ENCODE results near the gene SRMS.
A peak's percentile ranks its signal among the peaks of the same experiment; 100 is the strongest.
"Not testable (repeated sequence)": the region's sequence is repeated elsewhere in the genome, so short reads cannot be mapped to it uniquely, and the experiment has no call there.

SRMS gene

DNA sequence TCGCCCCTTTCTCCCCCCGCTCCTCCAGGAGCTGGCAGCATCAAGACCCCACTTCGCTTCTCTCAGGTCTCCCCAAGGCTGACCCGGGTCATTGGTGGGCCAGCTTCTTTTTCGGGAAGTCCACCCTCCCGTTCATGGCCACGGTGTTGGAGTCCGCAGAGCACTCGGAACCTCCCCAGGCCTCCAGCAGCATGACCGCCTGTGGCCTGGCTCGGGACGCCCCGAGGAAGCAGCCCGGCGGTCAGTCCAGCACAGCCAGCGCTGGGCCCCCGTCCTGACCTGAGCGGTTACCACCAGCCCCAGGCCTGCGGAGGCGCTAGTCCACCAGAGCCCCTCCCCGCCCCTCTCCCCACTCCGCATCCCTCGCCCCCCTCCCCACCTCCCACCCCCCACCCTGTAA lies 25.9 kb downstream of the SRMS start:
- Histone ChIP-seq H3K4me1 (ENCODE audit: control insufficient read depth, insufficient read depth, low read length) (peaks cover 10% of the 10 kb centered on the region), H3K27me3 (ENCODE audit: control insufficient read depth, insufficient read depth, low read length) (peaks cover 14% of the 10 kb centered on the region), H3K9ac (ENCODE audit: low read length) (peak overlapping the region; percentile 75), H3K36me3 (ENCODE audit: control insufficient read depth, insufficient read depth, low read length) (peaks cover 19% of the 10 kb centered on the region), H3K27ac (ENCODE audit: low read depth, low read length) (peak overlapping the region; percentile 62; the same call in 1 of the 2 replicates), H3K9me3 (ENCODE audit: control insufficient read depth, insufficient read depth, low read depth, low read length) (peaks cover 6% of the 10 kb centered on the region), H3K4me3 (ENCODE audit: low read depth, low read length) (peak overlapping the region; percentile 79)

DNA sequence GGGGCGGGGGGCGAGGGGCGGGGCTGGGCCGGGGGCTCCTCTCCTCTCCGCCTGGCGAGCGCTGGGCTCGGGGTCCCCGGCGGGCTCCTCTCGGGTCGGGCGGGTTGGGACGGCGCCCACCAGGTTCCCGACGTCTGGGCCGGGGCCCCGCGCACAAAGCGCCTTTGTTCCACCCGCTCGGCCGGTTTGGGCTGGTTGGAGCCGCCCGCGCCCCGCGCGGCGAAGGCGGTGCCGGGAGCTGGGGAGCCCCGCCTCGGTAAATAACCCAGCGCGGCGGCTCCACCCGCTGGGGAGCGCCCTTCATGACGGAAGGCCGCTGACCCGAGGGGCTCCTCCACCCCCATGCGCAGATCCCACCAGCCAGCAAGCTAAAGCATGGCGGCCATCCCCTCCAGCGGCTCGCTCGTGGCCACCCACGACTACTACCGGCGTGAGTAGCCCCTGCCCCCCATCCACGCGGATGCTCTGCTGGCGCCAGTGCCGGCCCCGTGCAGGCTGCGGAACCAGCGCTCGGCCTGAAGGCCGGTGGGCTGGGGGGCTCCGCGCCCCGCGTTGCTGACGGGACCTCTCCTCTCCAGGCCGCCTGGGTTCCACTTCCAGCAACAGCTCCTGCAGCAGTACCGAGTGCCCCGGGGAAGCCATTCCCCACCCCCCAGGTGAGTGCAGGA lies 26.5 kb downstream of the SRMS start:
- H3K9me3 ChIP-seq (ENCODE audit: control insufficient read depth, insufficient read depth, low read depth, low read length) = peaks cover 6% of the 10 kb centered on the region
- peak overlapping the region; percentile 62; the same call in 1 of the 2 replicates for H3K27ac ChIP-seq (ENCODE audit: low read depth, low read length)
- H3K36me3 ChIP-seq (ENCODE audit: control insufficient read depth, insufficient read depth, low read length) = peaks cover 19% of the 10 kb centered on the region
- peak overlapping the region; percentile 75 for H3K9ac ChIP-seq (ENCODE audit: low read length)
- H3K4me3 ChIP-seq (ENCODE audit: low read depth, low read length) = peak overlapping the region; percentile 79
- peaks cover 10% of the 10 kb centered on the region for H3K4me1 ChIP-seq (ENCODE audit: control insufficient read depth, insufficient read depth, low read length)
- peaks cover 14% of the 10 kb centered on the region for H3K27me3 ChIP-seq (ENCODE audit: control insufficient read depth, insufficient read depth, low read length)

DNA sequence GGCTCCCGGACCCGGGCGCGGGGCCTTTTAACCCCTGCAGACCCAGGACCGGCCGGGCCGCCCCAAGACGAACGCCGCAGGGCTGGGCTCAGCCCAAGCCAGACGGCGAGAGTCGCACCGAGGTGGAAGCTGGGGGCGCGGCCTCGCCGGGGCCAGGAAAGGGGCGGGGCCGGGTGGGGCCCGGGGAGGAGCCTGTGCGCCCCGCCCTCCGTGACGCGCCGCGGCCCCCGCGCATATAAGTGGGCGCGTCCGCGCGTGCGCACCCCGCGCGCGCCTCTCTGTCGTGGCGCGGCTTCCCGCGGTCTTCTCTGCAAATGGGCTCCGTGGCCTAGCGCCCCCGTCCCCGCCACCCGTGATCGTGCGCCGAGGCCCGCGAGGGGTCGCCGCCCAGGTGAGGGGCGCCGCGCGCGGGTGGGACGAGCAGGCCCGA lies 27.0 kb downstream of the SRMS start, which contains the start of gene PPDPF:
TSS of gene PPDPF (plus strand) at position 262 of the 430 bp plus-strand sequence. CDS start 544 bp downstream, outside the sequence.
- Histone ChIP-seq H3K9me3 (ENCODE audit: control insufficient read depth, insufficient read depth, low read depth, low read length) (peaks cover 6% of the 10 kb centered on the region), H3K27ac (ENCODE audit: low read depth, low read length) (peak within 1 kb of the TSS; percentile 71; the same call in 1 of the 2 replicates), H3K4me1 (ENCODE audit: control insufficient read depth, insufficient read depth, low read length) (peaks cover 10% of the 10 kb centered on the region), H3K9ac (ENCODE audit: low read length) (peak within 1 kb of the TSS; percentile 75), H3K36me3 (ENCODE audit: control insufficient read depth, insufficient read depth, low read length) (peaks cover 19% of the 10 kb centered on the region), H3K27me3 (ENCODE audit: control insufficient read depth, insufficient read depth, low read length) (peaks cover 14% of the 10 kb centered on the region), H3K4me3 (ENCODE audit: low read depth, low read length) (peak within 1 kb of the TSS; percentile 79)

DNA sequence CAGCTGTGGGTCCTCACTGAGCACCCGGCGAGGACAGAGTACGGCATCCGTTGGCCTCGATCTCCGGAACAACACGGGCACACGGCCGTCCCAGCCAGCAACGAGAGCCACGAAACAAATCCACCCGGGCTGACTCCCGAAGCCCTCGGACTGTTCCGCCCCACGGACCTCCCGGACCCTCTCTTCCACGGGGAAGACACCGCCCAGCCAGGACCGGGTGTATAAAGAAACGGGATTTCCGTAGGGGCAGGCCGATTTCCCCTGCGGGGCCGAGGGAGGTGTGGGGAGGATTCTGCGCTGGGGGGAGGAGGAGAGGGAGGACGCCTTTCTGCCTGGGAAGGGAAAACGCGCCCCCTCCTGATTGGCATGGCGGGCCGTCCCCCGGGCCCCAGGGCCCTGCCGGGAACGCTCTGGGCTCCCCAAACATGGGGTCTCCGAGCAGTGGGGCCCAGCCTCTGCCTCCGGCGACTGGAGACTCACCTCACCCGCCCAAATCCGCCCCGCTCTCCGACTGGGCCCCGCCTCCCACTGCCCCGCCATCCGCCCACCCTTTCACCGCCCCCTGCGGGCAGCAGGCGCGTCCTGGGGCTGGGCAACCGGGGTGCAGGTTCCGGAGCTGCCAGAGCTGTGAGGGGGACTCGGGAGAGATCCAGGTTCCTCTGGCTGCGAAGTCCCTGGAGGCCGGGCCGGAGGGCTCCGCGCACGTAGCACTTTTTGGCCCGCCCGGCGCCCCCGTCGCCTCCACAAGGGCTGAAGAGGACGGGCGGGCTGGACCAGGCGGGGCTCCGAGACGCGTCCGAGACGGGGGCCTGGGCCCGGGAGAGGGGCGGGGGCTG lies 27.7 kb downstream of the SRMS start:
- H3K9ac ChIP-seq (ENCODE audit: low read length) = peak overlapping the region; percentile 54

DNA sequence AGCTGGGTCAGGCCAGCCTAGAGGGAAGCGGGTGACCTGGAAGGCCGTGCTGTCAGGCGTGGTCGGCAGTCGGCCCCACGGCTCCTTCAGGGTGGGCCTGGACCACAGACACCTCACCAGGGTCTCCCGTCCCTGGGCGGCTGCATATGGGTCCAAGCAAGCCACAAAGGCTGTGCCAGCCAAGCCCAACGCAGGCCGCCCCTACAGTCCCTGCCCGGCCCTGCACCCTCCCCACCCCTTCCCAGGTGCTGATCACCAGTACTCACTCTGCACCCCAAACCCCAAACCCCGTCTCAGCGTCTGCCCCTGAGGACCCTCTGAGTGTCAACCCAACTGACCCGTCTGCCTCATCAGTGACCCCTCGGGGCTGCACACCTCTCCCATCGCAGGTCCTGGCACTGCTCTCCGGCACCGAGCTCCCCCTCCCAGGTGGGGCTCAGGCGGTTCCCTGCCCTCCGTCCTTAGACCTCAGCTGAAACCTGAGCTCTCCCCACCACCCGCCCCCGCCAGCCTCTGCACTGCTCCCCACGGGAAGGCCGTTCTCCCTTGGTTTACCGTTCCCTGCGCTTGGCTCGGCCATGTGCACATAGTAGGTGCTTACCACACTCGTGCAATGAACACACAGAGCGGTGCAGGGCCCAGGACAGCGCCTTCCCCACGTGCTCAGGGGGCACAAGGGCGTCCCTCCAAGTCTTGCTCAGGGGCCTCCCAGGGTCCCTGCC lies 28.4 kb downstream of the SRMS start:
- peak overlapping the region; percentile 49 for H3K9ac ChIP-seq (ENCODE audit: low read length)
- peaks cover 10% of the 10 kb centered on the region for H3K4me1 ChIP-seq (ENCODE audit: control insufficient read depth, insufficient read depth, low read length)
- peaks cover 19% of the 10 kb centered on the region for H3K36me3 ChIP-seq (ENCODE audit: control insufficient read depth, insufficient read depth, low read length)
- peak overlapping the region; percentile 79 for H3K4me3 ChIP-seq (ENCODE audit: low read depth, low read length)
- H3K27ac ChIP-seq (ENCODE audit: low read depth, low read length) = no peak overlapping the region
- H3K27me3 ChIP-seq (ENCODE audit: control insufficient read depth, insufficient read depth, low read length) = peaks cover 14% of the 10 kb centered on the region
- H3K9me3 ChIP-seq (ENCODE audit: control insufficient read depth, insufficient read depth, low read depth, low read length) = peaks cover 9% of the 10 kb centered on the region

More for the DNA sequence above, 27.7 kb downstream of the SRMS start:
- H3K27ac ChIP-seq (ENCODE audit: low read depth, low read length) = peak overlapping the region; percentile 71; the same call in 1 of the 2 replicates
- peaks cover 14% of the 10 kb centered on the region for H3K27me3 ChIP-seq (ENCODE audit: control insufficient read depth, insufficient read depth, low read length)
- H3K9me3 ChIP-seq (ENCODE audit: control insufficient read depth, insufficient read depth, low read depth, low read length) = peaks cover 6% of the 10 kb centered on the region
- peaks cover 19% of the 10 kb centered on the region for H3K36me3 ChIP-seq (ENCODE audit: control insufficient read depth, insufficient read depth, low read length)
- peak overlapping the region; percentile 79 for H3K4me3 ChIP-seq (ENCODE audit: low read depth, low read length)
- H3K4me1 ChIP-seq (ENCODE audit: control insufficient read depth, insufficient read depth, low read length) = peaks cover 10% of the 10 kb centered on the region

DNA sequence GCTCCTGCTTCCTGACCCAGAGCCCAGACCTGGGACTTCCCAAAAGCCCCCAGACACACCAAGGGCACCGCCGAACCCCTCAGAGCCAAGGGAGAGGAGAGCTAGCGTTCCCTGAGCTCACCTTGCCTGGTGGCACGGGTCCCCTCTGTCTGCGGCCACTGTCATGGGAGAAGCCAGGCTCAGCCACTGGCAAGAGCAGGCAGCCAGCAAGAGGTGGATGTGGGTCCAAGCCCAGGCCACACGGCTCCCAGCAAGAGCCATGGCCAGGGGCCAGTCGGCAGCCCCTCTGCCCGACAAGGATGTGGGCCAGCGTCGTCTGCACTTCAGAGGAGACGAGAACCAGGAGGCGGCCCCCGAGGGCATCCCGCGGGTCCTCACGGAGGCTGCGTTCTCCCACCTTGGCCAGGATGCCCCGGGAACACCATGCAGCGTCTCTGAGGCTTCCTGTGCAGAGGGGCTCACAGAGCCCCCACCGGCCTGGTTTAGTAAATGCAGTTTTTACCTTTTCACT lies 29.1 kb downstream of the SRMS start:
- Histone ChIP-seq H3K9me3 (ENCODE audit: control insufficient read depth, insufficient read depth, low read depth, low read length) (peaks cover 9% of the 10 kb centered on the region), H3K4me1 (ENCODE audit: control insufficient read depth, insufficient read depth, low read length) (peaks cover 10% of the 10 kb centered on the region), H3K27ac (ENCODE audit: low read depth, low read length) (no peak overlapping the region), H3K36me3 (ENCODE audit: control insufficient read depth, insufficient read depth, low read length) (peaks cover 15% of the 10 kb centered on the region), H3K4me3 (ENCODE audit: low read depth, low read length) (no peak overlapping the region), H3K27me3 (ENCODE audit: control insufficient read depth, insufficient read depth, low read length) (peaks cover 14% of the 10 kb centered on the region), H3K9ac (ENCODE audit: low read length) (no peak overlapping the region)

DNA sequence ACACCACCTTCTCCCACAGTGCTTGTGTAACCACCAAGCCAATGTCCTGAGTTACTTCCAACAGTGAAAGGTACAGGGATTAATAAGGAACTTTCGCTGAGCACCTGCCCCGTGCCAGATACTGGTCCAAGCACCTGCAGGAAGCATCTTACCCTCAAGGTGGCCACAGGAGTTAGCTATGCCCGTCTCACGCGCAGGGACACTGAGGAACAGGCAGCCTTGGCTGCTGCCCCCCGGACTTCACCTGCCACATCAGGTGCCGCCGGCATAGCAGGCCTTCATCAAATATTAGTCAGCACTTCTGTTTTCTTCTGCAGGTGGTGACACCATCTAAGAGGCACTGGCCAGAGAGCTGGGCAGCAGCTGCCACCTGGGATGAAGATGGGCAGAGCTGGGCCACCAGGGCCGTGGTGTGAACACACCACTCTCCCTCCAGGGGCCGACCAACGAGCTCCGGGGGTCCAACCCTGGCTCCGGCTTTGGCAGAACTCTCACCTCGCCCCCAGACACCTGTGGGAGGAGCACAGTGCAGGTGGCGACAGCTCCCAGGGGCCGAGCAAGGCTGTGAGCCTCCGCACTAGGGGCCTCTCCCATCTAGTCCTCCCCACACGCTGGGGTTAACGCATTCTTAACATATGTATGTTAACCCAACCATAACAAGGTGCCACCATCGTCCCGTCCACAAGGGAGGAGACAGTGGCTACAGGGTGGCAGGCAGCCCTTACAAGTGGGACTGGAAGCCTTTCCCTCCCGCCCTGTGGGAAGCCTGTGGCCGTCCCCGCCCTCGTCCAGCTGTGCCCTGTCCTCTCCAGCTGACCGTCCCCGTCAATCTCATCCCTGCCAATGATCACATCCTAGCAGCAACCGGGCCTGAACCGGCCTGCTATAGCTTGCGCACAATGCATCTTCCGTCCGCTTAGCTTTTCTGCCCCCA lies 29.9 kb downstream of the SRMS start:
- peaks cover 10% of the 10 kb centered on the region for H3K4me1 ChIP-seq (ENCODE audit: control insufficient read depth, insufficient read depth, low read length)
- H3K9me3 ChIP-seq (ENCODE audit: control insufficient read depth, insufficient read depth, low read depth, low read length) = 0 out of 2 replicates have a peak, but pooled peaks cover 3% of the 10 kb centered on the region
- no peak overlapping the region for H3K4me3 ChIP-seq (ENCODE audit: low read depth, low read length)
- no peak overlapping the region for H3K27ac ChIP-seq (ENCODE audit: low read depth, low read length)
- peaks cover 8% of the 10 kb centered on the region for H3K36me3 ChIP-seq (ENCODE audit: control insufficient read depth, insufficient read depth, low read length)
- peaks cover 14% of the 10 kb centered on the region for H3K27me3 ChIP-seq (ENCODE audit: control insufficient read depth, insufficient read depth, low read length)
- H3K9ac ChIP-seq (ENCODE audit: low read length) = no peak overlapping the region

DNA sequence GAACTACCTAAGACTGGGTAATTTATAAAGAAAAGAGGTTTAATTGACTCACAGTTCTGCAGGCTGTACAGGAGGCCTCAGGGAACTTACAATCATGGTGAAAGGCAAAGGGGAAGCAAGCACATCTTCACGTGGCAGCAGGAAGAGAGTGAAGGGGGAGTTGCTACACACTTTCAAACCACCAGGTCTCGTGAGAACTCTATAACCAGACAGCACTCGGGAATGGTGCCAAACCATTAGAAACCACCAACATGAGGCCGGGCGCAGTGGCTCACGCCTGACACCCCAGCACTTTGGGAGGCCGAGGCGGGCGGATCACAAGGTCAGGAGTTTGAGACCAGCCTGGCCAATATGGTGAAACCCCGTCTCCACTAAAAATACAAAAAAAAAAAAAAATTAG lies 33.0 kb downstream of the SRMS start:
- H3K4me3 ChIP-seq (ENCODE audit: low read depth, low read length); H3K36me3 ChIP-seq (ENCODE audit: control insufficient read depth, insufficient read depth, low read length); H3K9ac ChIP-seq (ENCODE audit: low read length); H3K4me1 ChIP-seq (ENCODE audit: control insufficient read depth, insufficient read depth, low read length); H3K27ac ChIP-seq (ENCODE audit: low read depth, low read length); H3K9me3 ChIP-seq (ENCODE audit: control insufficient read depth, insufficient read depth, low read depth, low read length): not testable (repeated sequence)
- H3K27me3 ChIP-seq (ENCODE audit: control insufficient read depth, insufficient read depth, low read length) = peaks cover 11% of the 10 kb centered on the region

DNA sequence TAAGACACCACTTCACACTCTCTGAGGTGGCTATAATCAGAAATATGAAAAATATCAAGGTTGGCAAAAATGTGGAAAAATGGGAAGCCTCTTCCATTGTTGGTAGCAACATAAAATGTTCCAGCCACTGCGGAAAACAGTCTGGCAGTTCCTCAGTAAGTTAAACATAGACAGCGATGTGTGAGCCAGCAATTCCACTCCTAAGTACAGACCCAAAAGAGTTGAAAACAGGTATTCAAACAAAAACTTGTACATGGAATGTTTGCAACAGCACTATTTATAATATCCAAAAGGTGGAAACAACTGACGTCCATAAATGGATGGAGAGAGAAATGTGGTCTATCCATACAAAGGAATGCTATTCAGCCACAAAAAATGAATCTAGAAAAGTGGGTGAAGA lies 34.3 kb downstream of the SRMS start:
- no peak overlapping the region for H3K9ac ChIP-seq (ENCODE audit: low read length)
- H3K27ac ChIP-seq (ENCODE audit: low read depth, low read length) = no peak overlapping the region
- no peak overlapping the region for H3K4me3 ChIP-seq (ENCODE audit: low read depth, low read length)
- no peaks in the 10 kb centered on the region; the same call in 1 of the 2 replicates for H3K27me3 ChIP-seq (ENCODE audit: control insufficient read depth, insufficient read depth, low read length)
- peaks cover 4% of the 10 kb centered on the region; the same call in 1 of the 2 replicates for H3K9me3 ChIP-seq (ENCODE audit: control insufficient read depth, insufficient read depth, low read depth, low read length)
- H3K36me3 ChIP-seq (ENCODE audit: control insufficient read depth, insufficient read depth, low read length) = no peaks in the 10 kb centered on the region
- H3K4me1 ChIP-seq (ENCODE audit: control insufficient read depth, insufficient read depth, low read length) = peaks cover 2% of the 10 kb centered on the region; the same call in 1 of the 2 replicates
